HepG2 (cell line): ENCODE results near the gene CD6. TPM values are rescaled to one million over a fixed set of nuclear protein-coding genes. Genes with fewer than 3 reads are reported as not detected.

Source experiments
- ATAC-seq: fragments of 200-7000 bp; cut with Tn5 transposase; 3 replicates; pipeline ENCODE4 v1.9.1; 2020; ENCODE audit warnings: mild to moderate bottlenecking, moderate library complexity
- BruUV-seq: library from RNA; stranded (reverse); fragments of 400-500 nt; replicated peaks from 2 replicates; lab custom pipeline; 2021; lab: Mats Ljungman, UMichigan
- CTCF ChIA-PET: fragments of 300-600 bp; formaldehyde crosslinking; extraction: SDS; loops from one replicate; lab custom pipeline; 2021; ENCODE audit warnings: low total read pairs, inconsistent platforms, low intra/inter-chr PET ratio; lab: Yijun Ruan, JAX
- POLR2A ChIA-PET: fragments of 350-600 bp; sonication (Branson Sonifier 250); formaldehyde crosslinking; loops from one replicate; lab custom pipeline; 2020; ENCODE audit warnings: antibody characterized with exemption, inconsistent platforms; lab: Yijun Ruan, JAX
- DNase-seq: peaks from one replicate; pipeline ENCODE4 v3.0.0-alpha.2; 2015; ENCODE audit warnings: low spot score
- FAIRE-seq: peaks from 3 replicates; lab custom pipeline; 2011; peaks lifted over from hg19 to GRCh38; lab: Jason Lieb, UNC
- H2AFZ ChIP-seq: one replicate; pipeline ENCODE4 v1.6.1; 2011; ENCODE audit warnings: low read length, inconsistent platforms
- H3K27ac ChIP-seq: fragments of 300-600 bp; 3 replicates; pipeline ENCODE4 v1.8.0; 2011; ENCODE audit warnings: mixed run types, mild to moderate bottlenecking, mixed read lengths, low read length, inconsistent platforms; ENCODE audit not compliant: insufficient read depth; ENCODE audit errors: extremely low read length
- H3K27me3 ChIP-seq, 2 experiments: fragments of 200-600 bp in 1 of 2; 2 replicates in 1 of 2; 3 replicates in 1 of 2; pipeline versions ENCODE4 v1.6.0 to v1.8.0; 2011; ENCODE audit warnings: low read length in 2 of 2, mild to moderate bottlenecking in 2 of 2, moderate library complexity in 2 of 2, inconsistent platforms in 1 of 2; ENCODE audit not compliant: insufficient read depth in 2 of 2, control insufficient read depth in 1 of 2
- H3K36me3 ChIP-seq, 2 experiments: fragments of 200-600 bp in 1 of 2; replicated peaks in 1 of 2; 2 replicates in 1 of 2; 3 replicates in 1 of 2; pipeline versions ENCODE4 v1.5.1 to v1.8.0; 2011; ENCODE audit warnings: low read length in 2 of 2, inconsistent platforms in 1 of 2; ENCODE audit not compliant: insufficient read depth in 2 of 2, control insufficient read depth in 1 of 2
- H3K4me1 ChIP-seq: 2 replicates; pipeline ENCODE4 v1.5.1; 2012; ENCODE audit warnings: low read length, inconsistent platforms; ENCODE audit not compliant: insufficient read depth
- H3K4me2 ChIP-seq: 2 replicates; pipeline ENCODE4 v1.6.0; 2011; ENCODE audit warnings: low read depth, low read length, inconsistent platforms
- H3K4me3 ChIP-seq, 3 experiments: fragments of 200-600 bp in 1 of 3; sonication (generic), shearing (Covaris generic) in 1 of 3; replicated peaks in 1 of 3; 2 replicates each; pipeline ENCODE4 v1.5.1; 2011 to 2016; ENCODE audit warnings: low read length in 3 of 3, inconsistent platforms in 2 of 3, low read depth in 2 of 3, mild to moderate bottlenecking in 2 of 3, control low read depth in 1 of 3, mixed read lengths in 1 of 3; ENCODE audit not compliant: insufficient read depth in 1 of 3
- H3K79me2 ChIP-seq: one replicate; pipeline ENCODE4 v1.6.1; 2011; ENCODE audit warnings: low read length, inconsistent platforms; ENCODE audit not compliant: insufficient read depth
- H3K9ac ChIP-seq: 2 replicates; pipeline ENCODE4 v1.6.0; 2011; ENCODE audit warnings: mild to moderate bottlenecking, low read depth, low read length, inconsistent platforms; ENCODE audit not compliant: insufficient read depth
- H3K9me3 ChIP-seq: 2 replicates; pipeline ENCODE4 v1.5.1; 2012; ENCODE audit warnings: mild to moderate bottlenecking, low read length
- H4K20me1 ChIP-seq: 2 replicates; pipeline ENCODE4 v1.6.0; 2011; ENCODE audit warnings: inconsistent platforms, mild to moderate bottlenecking, low read length, moderate library complexity; ENCODE audit not compliant: insufficient read depth
- AHR ChIP-seq: IDR thresholded peaks from 2 replicates; pipeline ENCODE4 v1.6.1; 2018; ENCODE audit warnings: missing genetic modification reagents, missing compliant biosample characterization
- BRCA1 ChIP-seq: sonication (generic); formaldehyde crosslinking; IDR thresholded peaks from 2 replicates; pipeline ENCODE4 v1.4.0; 2020; ENCODE audit warnings: missing genetic modification reagents
- BRF2 ChIP-seq: sonication (generic); formaldehyde crosslinking; IDR thresholded peaks from 2 replicates; pipeline ENCODE4 v1.8.1; 2022; ENCODE audit warnings: mild to moderate bottlenecking, missing genetic modification reagents
- CREB3 ChIP-seq: sonication (generic); formaldehyde crosslinking; IDR thresholded peaks from 2 replicates; pipeline ENCODE4 v1.5.0; 2020; ENCODE audit warnings: missing genetic modification reagents
- DMAP1 ChIP-seq: IDR thresholded peaks from 2 replicates; pipeline ENCODE4 v1.6.1; 2016
- MAFG ChIP-seq: sonication (generic); formaldehyde crosslinking; IDR thresholded peaks from 2 replicates; pipeline ENCODE4 v1.5.1; 2020; ENCODE audit warnings: mild to moderate bottlenecking, missing genetic modification reagents
- MAZ ChIP-seq, 2 experiments: sonication (generic) in 1 of 2; formaldehyde crosslinking in 1 of 2; IDR thresholded peaks; 2 replicates each; pipeline versions ENCODE4 v1.5.0 to v1.6.1; 2012 to 2020; ENCODE audit warnings: low read depth in 2 of 2, mild to moderate bottlenecking in 2 of 2, borderline replicate concordance in 1 of 2, improper control_type of control experiment in 1 of 2, low read length in 1 of 2, missing genetic modification reagents in 1 of 2, moderate library complexity in 1 of 2
- PHB2 ChIP-seq: fragments of 450-650 bp; IDR thresholded peaks from 2 replicates; pipeline ENCODE4 v1.6.1; 2018; ENCODE audit not compliant: partially characterized antibody
- RBM39 ChIP-seq: fragments of 200-400 bp; formaldehyde crosslinking; IDR thresholded peaks from one replicate; pipeline ENCODE4 v1.6.1; 2018; ENCODE audit warnings: antibody characterized with exemption, mild to moderate bottlenecking, low read depth, low read length; ENCODE audit not compliant: poor library complexity, severe bottlenecking
- SOX13 ChIP-seq, 3 experiments: fragments of 450-650 bp in 1 of 3; sonication (generic) in 1 of 3; formaldehyde crosslinking in 1 of 3; IDR thresholded peaks in 2 of 3; conservative IDR thresholded peaks in 1 of 3; 2 replicates each; pipeline versions ENCODE4 v1.5.0 to v1.6.1; 2016 to 2020; ENCODE audit warnings: antibody characterized with exemption in 1 of 3, mild to moderate bottlenecking in 1 of 3, missing compliant biosample characterization in 1 of 3, missing genetic modification reagents in 1 of 3, moderate library complexity in 1 of 3
- TBX3 ChIP-seq: fragments of 450-650 bp; IDR thresholded peaks from 2 replicates; pipeline ENCODE4 v1.6.1; 2017; ENCODE audit warnings: antibody characterized with exemption, mild to moderate bottlenecking, inconsistent platforms, borderline replicate concordance
- TEAD3 ChIP-seq: optimal IDR thresholded peaks from 2 replicates; pipeline ENCODE3; 2016; ENCODE audit warnings: borderline replicate concordance
- TGIF2 ChIP-seq: IDR thresholded peaks from 2 replicates; pipeline ENCODE4 v1.6.1; 2016; ENCODE audit warnings: control low read depth, missing compliant biosample characterization
- ZMYM4 ChIP-seq: sonication (generic); formaldehyde crosslinking; IDR thresholded peaks from 2 replicates; pipeline ENCODE4 v1.8.1; 2023; ENCODE audit warnings: mild to moderate bottlenecking, missing genetic modification reagents
- ZNF292 ChIP-seq: sonication (generic); formaldehyde crosslinking; IDR thresholded peaks from 2 replicates; pipeline ENCODE4 v1.8.1; 2022; ENCODE audit warnings: mild to moderate bottlenecking, low read depth, missing genetic modification reagents, borderline replicate concordance
- ZNF710 ChIP-seq: sonication (generic); formaldehyde crosslinking; IDR thresholded peaks from 2 replicates; pipeline ENCODE4 v1.5.0; 2020; ENCODE audit warnings: mild to moderate bottlenecking, missing genetic modification reagents, borderline replicate concordance
- ZNF768 ChIP-seq: sonication (generic); formaldehyde crosslinking; IDR thresholded peaks from 2 replicates; pipeline ENCODE4 v1.4.0; 2020; ENCODE audit warnings: missing genetic modification reagents
- ZNF772 ChIP-seq: sonication (generic); formaldehyde crosslinking; IDR thresholded peaks from 2 replicates; pipeline ENCODE4 v1.5.0; 2020; ENCODE audit warnings: mild to moderate bottlenecking, missing genetic modification reagents
- ZNF841 ChIP-seq: sonication (generic); formaldehyde crosslinking; IDR thresholded peaks from 2 replicates; pipeline ENCODE4 v1.8.1; 2023; ENCODE audit warnings: missing genetic modification reagents, borderline replicate concordance
- WGBS: methylation state at CpG from one replicate; pipeline ENCODE4 v1.1.6; 2017; ENCODE audit warnings: low lambda C conversion rate; 5-methylcytosine and 5-hydroxymethylcytosine counted together
- in situ Hi-C: cut with HindIII; loops from 2 replicates; pipeline ENCODE4 v1.10.0; 2017; ENCODE audit warnings: low pct_unique_long_range_greater_than_20kb; ENCODE audit not compliant: extremely low pct_ligation_motif_present
- intact Hi-C: fragments of 100-400 bp; cut with micrococcal nuclease; formaldehyde crosslinking; loops from one replicate; pipeline ENCODE4 v1.10.0; 2022; ENCODE audit not compliant: unreplicated experiment
- polyA plus RNA-seq, 8 experiments: library from polyadenylated mRNA; depleted of rRNA in 3 of 8; stranded (reverse) in 7 of 8; unstranded in 1 of 8; fragments of >200 nt; fragmentation: Illumina TruSeq in 4 of 8; extraction: Trizol in 4 of 8; gene quantifications; 2 replicates each; pipeline versions ENCODE4 v1.2.1 to v1.2.3, GENCODE V29; 2011 to 2016; ENCODE audit warnings: low read depth in 4 of 8, missing spikeins in 1 of 8, mixed read lengths in 1 of 8; ENCODE audit not compliant: insufficient read depth in 1 of 8
- total RNA-seq, 5 experiments: library from RNA; depleted of rRNA; stranded (reverse); fragments of >200 nt; fragmentation: Illumina TruSeq; extraction: Trizol; gene quantifications; 2 replicates each; pipeline ENCODE4 v1.2.3, GENCODE V29; 2016; ENCODE audit warnings: low read depth in 1 of 5

Gene CD6
- total and polyA plus RNA-seq, 2 of the 13 experiments (the other 11 are each of a cell fraction or from before 2014, with no cell fraction given), result not detected

DNA sequence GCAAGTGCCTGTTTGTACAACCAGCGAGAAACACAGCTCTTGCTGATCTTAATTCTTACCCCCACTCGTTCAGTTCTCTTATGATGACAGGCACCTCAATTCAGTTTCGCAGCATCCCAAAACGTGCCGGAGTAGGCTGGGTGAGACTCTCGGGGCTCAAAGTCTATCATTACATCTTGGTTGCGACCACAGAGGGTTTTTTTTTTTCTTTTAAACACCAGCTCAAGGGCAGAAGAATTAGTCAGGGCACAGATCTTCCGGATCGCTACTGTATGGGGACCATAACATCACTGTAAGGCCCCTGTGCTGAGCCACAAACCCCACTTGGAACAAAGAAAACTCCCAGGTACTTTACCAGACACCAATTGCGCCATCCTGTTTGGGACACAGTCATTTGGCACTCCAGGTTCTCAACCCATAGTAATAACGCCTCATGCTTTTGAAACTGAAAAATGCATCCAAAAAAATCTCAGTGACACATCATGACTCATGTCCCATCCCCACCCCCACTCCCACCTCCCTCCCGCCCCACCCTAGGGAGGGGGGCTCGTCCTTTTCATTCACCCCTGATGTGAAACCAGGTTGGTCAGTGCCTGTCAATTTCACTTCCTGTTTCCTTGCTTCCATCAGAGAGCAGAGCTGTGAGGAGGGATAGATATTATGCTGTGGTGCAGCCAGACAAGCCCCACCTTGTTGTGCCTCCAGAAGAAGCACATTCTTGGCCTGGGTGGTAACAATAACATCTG, 89.8 kb downstream of the CD6 start:
- Histone ChIP-seq H2AFZ (no peak overlapping the region), H3K9ac (no peak overlapping the region), H3K27me3 (peaks cover 5 to 34% of the 10 kb centered on the region in 2 experiments; a peak in 4 of 5 replicates), H4K20me1 (no peaks in the 10 kb centered on the region), H3K4me1 (no peaks in the 10 kb centered on the region), H3K36me3 (no peaks in the 10 kb centered on the region), H3K4me2 (no peak overlapping the region), H3K4me3 (no peak overlapping the region), H3K27ac (no peak overlapping the region), H3K9me3 (no peaks in the 10 kb centered on the region), H3K79me2 (no peaks in the 10 kb centered on the region)
- FAIRE-seq (no peak), DNase-seq (no peak), ATAC-seq (no peak)
- no TSS peak for BruUV-seq
- in situ Hi-C loops, result no loop called here
- TF ChIP-seq MAFG (CRISPR knock-in tag) (no peak), AHR (CRISPR knock-in tag) (no peak), RBM39 (no peak), PHB2 (no peak), ZNF841 (CRISPR knock-in tag) (no peak), TGIF2 (CRISPR knock-in tag) (no peak), TBX3 (no peak), MAZ (IDR thresholded peaks at IDR 0.05; ENCODE audit: borderline replicate concordance, low read depth, low read length) (no peak), MAZ (CRISPR knock-in tag; IDR thresholded peaks at IDR 0.05; ENCODE audit: low read depth) (no peak), ZNF710 (CRISPR knock-in tag) (no peak), BRF2 (no peak), ZNF772 (no peak), SOX13 (IDR thresholded peaks at IDR 0.05) (no peak), SOX13 (CRISPR knock-in tag; conservative IDR thresholded peaks at IDR 0.05 in 1 of 2, IDR thresholded peaks at IDR 0.05 in 1 of 2) (no peak), TEAD3 (CRISPR knock-in tag) (no peak), BRCA1 (CRISPR knock-in tag) (no peak), ZNF292 (CRISPR knock-in tag) (no peak), DMAP1 (CRISPR knock-in tag) (no peak), CREB3 (CRISPR knock-in tag) (no peak), ZMYM4 (no peak), ZNF768 (CRISPR knock-in tag) (no peak)
- WGBS, result 28% methylated on average over 11 of the region's 13 CpGs
- CTCF ChIA-PET, result no interaction called here
- intact Hi-C loops, result no loop called here
- POLR2A ChIA-PET, result no interaction called here
